Measurements from ENCODE around the gene ZKSCAN3. TPM values are rescaled to one million over a fixed set of nuclear protein-coding genes. Genes with fewer than 3 reads are reported as not detected.

ZKSCAN3 gene
- total and polyA plus RNA-seq, 10 of the 15 experiments (the other 5 are each of a cell fraction or from before 2014, with no cell fraction given): 0.86 to 4.3 (median 3.1) TPM

DNA sequence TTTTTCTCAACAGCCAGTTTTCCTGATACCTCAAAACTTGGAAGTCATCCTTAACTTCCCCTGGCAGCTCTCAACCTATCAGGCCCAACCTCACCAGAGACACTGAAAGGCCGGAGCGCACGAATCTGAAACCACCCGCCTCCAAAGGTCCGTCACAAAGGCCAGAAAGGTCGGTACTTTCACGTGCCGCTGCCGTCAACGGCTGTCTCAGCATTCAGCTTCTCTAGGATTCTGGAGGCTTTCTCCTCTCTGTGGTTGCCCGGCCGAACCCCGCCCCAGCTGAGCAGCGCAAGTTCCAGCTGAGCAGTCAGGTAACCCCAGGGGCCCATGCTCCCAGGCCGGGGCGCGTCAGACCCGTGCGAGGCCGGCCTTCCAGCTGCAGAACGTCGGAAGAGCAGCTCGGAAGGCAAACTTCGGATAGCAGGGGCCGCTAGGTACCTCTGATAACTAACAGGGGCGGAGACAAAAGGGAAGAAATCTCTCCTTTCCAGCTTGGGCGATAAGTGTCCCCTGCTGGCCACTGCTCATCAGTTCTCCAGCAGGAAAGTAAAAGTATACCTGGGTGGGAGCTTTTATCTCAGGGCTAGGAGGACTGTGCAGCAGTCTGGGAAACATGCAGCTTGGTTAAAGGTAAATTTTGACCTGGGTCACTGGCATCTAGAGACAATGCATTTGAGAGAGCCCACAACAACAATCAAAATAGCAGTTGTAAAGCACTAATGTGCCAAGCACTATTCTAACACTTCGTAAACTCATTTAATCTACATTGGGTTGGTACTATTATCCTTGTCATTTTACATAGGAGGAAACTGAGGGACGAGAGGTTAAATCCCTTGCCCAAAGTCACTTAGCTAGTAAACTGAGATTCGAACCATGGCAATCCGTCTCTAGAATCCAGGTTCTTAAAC lies 33.7 kb downstream of the ZKSCAN3 start (continued):
- TF ChIP-seq, protein P1, sequence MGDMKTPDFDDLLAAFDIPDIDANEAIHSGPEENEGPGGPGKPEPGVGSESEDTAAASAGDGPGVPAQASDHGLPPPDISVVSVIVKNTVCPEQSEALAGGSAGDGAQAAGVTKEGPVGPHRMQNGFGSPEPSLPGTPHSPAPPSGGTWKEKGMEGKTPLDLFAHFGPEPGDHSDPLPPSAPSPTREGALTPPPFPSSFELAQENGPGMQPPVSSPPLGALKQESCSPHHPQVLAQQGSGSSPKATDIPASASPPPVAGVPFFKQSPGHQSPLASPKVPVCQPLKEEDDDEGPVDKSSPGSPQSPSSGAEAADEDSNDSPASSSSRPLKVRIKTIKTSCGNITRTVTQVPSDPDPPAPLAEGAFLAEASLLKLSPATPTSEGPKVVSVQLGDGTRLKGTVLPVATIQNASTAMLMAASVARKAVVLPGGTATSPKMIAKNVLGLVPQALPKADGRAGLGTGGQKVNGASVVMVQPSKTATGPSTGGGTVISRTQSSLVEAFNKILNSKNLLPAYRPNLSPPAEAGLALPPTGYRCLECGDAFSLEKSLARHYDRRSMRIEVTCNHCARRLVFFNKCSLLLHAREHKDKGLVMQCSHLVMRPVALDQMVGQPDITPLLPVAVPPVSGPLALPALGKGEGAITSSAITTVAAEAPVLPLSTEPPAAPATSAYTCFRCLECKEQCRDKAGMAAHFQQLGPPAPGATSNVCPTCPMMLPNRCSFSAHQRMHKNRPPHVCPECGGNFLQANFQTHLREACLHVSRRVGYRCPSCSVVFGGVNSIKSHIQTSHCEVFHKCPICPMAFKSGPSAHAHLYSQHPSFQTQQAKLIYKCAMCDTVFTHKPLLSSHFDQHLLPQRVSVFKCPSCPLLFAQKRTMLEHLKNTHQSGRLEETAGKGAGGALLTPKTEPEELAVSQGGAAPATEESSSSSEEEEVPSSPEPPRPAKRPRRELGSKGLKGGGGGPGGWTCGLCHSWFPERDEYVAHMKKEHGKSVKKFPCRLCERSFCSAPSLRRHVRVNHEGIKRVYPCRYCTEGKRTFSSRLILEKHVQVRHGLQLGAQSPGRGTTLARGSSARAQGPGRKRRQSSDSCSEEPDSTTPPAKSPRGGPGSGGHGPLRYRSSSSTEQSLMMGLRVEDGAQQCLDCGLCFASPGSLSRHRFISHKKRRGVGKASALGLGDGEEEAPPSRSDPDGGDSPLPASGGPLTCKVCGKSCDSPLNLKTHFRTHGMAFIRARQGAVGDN (IDR thresholded peaks at IDR 0.05): peak; percentile 63
- TF ChIP-seq, protein P2, sequence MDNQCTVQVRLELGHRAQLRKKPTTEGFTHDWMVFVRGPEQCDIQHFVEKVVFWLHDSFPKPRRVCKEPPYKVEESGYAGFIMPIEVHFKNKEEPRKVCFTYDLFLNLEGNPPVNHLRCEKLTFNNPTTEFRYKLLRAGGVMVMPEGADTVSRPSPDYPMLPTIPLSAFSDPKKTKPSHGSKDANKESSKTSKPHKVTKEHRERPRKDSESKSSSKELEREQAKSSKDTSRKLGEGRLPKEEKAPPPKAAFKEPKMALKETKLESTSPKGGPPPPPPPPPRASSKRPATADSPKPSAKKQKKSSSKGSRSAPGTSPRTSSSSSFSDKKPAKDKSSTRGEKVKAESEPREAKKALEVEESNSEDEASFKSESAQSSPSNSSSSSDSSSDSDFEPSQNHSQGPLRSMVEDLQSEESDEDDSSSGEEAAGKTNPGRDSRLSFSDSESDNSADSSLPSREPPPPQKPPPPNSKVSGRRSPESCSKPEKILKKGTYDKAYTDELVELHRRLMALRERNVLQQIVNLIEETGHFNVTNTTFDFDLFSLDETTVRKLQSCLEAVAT (IDR thresholded peaks at IDR 0.05): no peak
- TF ChIP-seq CHD2 (IDR thresholded peaks at IDR 0.05; ENCODE audit: borderline replicate concordance, low read depth, low read length) (peak; percentile 49; the same call in 1 of the 2 replicates), WRNIP1 (IDR thresholded peaks at IDR 0.05; ENCODE audit: borderline replicate concordance, low read depth, low read length) (no peak), LARP7 (IDR thresholded peaks at IDR 0.05) (no peak), ZNF217 (IDR thresholded peaks at IDR 0.05) (0 out of 2 replicates have a peak, but pooled peaks have one; percentile 32), RUNX3 (IDR thresholded peaks at IDR 0.05; ENCODE audit: low read length) (peak; percentile 64), POU2F2 (IDR thresholded peaks at IDR 0.05; ENCODE audit: borderline replicate concordance, low read depth, low read length) (peak; percentile 74; the same call in 2 of the 3 replicates), ETV6 (conservative IDR thresholded peaks at IDR 0.05 in 1 of 2, IDR thresholded peaks at IDR 0.05 in 1 of 2; ENCODE audit: borderline replicate concordance in 1 of 2, low read depth in 1 of 2) (0 out of 4 replicates have a peak, but pooled peaks of 1 of the 2 experiments have one; percentile 34), RFX5 (IDR thresholded peaks at IDR 0.05; ENCODE audit: low read depth, low read length) (peak; percentile 25; the same call in 1 of the 2 replicates), ATF7 (IDR thresholded peaks at IDR 0.05; ENCODE audit: low read depth) (no peak)
- TF ChIP-seq, protein P3, sequence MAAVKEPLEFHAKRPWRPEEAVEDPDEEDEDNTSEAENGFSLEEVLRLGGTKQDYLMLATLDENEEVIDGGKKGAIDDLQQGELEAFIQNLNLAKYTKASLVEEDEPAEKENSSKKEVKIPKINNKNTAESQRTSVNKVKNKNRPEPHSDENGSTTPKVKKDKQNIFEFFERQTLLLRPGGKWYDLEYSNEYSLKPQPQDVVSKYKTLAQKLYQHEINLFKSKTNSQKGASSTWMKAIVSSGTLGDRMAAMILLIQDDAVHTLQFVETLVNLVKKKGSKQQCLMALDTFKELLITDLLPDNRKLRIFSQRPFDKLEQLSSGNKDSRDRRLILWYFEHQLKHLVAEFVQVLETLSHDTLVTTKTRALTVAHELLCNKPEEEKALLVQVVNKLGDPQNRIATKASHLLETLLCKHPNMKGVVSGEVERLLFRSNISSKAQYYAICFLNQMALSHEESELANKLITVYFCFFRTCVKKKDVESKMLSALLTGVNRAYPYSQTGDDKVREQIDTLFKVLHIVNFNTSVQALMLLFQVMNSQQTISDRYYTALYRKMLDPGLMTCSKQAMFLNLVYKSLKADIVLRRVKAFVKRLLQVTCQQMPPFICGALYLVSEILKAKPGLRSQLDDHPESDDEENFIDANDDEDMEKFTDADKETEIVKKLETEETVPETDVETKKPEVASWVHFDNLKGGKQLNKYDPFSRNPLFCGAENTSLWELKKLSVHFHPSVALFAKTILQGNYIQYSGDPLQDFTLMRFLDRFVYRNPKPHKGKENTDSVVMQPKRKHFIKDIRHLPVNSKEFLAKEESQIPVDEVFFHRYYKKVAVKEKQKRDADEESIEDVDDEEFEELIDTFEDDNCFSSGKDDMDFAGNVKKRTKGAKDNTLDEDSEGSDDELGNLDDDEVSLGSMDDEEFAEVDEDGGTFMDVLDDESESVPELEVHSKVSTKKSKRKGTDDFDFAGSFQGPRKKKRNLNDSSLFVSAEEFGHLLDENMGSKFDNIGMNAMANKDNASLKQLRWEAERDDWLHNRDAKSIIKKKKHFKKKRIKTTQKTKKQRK (IDR thresholded peaks at IDR 0.05; ENCODE audit: low read depth, low read length): no peak
- TF ChIP-seq, protein P4, sequence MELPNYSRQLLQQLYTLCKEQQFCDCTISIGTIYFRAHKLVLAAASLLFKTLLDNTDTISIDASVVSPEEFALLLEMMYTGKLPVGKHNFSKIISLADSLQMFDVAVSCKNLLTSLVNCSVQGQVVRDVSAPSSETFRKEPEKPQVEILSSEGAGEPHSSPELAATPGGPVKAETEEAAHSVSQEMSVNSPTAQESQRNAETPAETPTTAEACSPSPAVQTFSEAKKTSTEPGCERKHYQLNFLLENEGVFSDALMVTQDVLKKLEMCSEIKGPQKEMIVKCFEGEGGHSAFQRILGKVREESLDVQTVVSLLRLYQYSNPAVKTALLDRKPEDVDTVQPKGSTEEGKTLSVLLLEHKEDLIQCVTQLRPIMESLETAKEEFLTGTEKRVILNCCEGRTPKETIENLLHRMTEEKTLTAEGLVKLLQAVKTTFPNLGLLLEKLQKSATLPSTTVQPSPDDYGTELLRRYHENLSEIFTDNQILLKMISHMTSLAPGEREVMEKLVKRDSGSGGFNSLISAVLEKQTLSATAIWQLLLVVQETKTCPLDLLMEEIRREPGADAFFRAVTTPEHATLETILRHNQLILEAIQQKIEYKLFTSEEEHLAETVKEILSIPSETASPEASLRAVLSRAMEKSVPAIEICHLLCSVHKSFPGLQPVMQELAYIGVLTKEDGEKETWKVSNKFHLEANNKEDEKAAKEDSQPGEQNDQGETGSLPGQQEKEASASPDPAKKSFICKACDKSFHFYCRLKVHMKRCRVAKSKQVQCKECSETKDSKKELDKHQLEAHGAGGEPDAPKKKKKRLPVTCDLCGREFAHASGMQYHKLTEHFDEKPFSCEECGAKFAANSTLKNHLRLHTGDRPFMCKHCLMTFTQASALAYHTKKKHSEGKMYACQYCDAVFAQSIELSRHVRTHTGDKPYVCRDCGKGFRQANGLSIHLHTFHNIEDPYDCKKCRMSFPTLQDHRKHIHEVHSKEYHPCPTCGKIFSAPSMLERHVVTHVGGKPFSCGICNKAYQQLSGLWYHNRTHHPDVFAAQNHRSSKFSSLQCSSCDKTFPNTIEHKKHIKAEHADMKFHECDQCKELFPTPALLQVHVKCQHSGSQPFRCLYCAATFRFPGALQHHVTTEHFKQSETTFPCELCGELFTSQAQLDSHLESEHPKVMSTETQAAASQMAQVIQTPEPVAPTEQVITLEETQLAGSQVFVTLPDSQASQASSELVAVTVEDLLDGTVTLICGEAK (IDR thresholded peaks at IDR 0.05; ENCODE audit: borderline replicate concordance): peak; percentile 61; the same call in 1 of the 2 replicates

All from GM12878 (cell line).